Measurements from ENCODE around the gene TMEM158.

DNA sequence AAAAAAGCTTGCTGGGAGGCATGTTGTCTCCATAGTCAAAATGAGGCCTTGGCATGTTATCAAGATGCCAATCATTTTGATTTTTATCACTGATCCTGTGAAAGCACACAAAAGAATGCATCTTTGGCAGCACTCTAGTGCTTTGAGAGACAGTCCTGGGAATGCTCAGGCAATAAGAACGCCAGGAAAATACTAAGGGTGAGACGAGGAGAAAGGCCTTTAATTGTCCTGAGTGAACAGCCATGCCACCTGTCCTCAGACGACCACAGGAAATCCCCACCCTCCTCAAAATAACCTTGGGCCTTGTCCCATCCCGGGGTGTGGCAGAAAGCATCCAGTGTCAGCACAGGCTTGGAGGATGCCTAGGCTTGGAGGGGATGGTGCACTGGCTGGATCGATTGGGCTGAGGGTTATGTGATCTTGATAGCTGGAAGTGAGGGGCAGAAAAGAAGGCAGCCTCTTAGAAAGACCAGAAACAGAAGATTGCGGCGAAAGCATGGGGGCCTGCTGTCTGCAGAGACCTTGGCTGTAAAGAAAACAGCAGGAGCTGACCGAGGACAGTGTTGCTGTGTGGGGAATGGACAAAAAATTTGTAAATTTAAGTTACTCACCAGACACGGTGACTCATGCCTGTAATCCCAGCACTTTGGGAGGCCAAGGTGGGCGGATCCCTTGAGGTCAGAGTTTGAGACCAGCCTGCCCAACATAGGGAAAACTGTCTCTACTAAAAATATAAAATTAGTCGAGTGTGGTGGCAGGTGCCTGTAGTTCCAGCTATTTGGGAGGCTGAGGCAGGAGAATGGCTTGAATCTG lies 7.3 kb downstream of the TMEM158 start:
- no peak for TF ChIP-seq EZH2 (IDR thresholded peaks at IDR 0.05; ENCODE audit: low read depth)
- TF ChIP-seq, protein P1, sequence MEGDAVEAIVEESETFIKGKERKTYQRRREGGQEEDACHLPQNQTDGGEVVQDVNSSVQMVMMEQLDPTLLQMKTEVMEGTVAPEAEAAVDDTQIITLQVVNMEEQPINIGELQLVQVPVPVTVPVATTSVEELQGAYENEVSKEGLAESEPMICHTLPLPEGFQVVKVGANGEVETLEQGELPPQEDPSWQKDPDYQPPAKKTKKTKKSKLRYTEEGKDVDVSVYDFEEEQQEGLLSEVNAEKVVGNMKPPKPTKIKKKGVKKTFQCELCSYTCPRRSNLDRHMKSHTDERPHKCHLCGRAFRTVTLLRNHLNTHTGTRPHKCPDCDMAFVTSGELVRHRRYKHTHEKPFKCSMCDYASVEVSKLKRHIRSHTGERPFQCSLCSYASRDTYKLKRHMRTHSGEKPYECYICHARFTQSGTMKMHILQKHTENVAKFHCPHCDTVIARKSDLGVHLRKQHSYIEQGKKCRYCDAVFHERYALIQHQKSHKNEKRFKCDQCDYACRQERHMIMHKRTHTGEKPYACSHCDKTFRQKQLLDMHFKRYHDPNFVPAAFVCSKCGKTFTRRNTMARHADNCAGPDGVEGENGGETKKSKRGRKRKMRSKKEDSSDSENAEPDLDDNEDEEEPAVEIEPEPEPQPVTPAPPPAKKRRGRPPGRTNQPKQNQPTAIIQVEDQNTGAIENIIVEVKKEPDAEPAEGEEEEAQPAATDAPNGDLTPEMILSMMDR (conservative IDR thresholded peaks at IDR 0.05) = no peak

All from PC-9 (cell line).